IMR-90 (cell line): ENCODE data around the gene TRIM10. TPM values are rescaled to one million over a fixed set of nuclear protein-coding genes. Genes with fewer than 3 reads are reported as not detected.

Experiments
- ATAC-seq: fragments of 200-7000 bp; cut with Tn5 transposase; 2 replicates; pipeline ENCODE4 v1.9.1; 2020; ENCODE audit warnings: low read depth, mild to moderate bottlenecking, moderate library complexity
- BruUV-seq: library from RNA; stranded (reverse); fragments of 400-500 nt; replicated peaks from 2 replicates; lab custom pipeline; 2021; lab: Mats Ljungman, UMichigan
- CTCF ChIA-PET: fragments of 300-600 bp; formaldehyde crosslinking; extraction: SDS; loops from one replicate; lab custom pipeline; 2021; ENCODE audit warnings: antibody characterized with exemption; lab: Yijun Ruan, JAX
- POLR2A ChIA-PET: fragments of 300-600 bp; sonication (Branson Sonifier 250); formaldehyde crosslinking; loops from one replicate; lab custom pipeline; 2022; ENCODE audit warnings: antibody characterized with exemption; ENCODE audit not compliant: unreplicated experiment; lab: Charles Lee
- DNase-seq: peaks from one replicate; pipeline ENCODE4 v3.0.0; 2013
- H2AFZ ChIP-seq: replicated peaks from 2 replicates; pipeline ENCODE3; 2013; ENCODE audit warnings: low read length, mild to moderate bottlenecking; ENCODE audit not compliant: poor library complexity
- H2AK5ac ChIP-seq: 2 replicates; pipeline ENCODE4 v1.6.1; 2013; ENCODE audit warnings: low read depth, low read length, inconsistent platforms
- H2AK9ac ChIP-seq: replicated peaks from 2 replicates; pipeline ENCODE3; 2013; ENCODE audit warnings: mild to moderate bottlenecking, low read depth, low read length, moderate library complexity; ENCODE audit not compliant: poor library complexity
- H2BK120ac ChIP-seq: 2 replicates; pipeline ENCODE4 v1.6.1; 2013; ENCODE audit warnings: low read depth, low read length, inconsistent platforms
- H2BK15ac ChIP-seq: 3 replicates; pipeline ENCODE4 v1.6.1; 2013; ENCODE audit warnings: low read depth, low read length, inconsistent platforms
- H2BK20ac ChIP-seq: 2 replicates; pipeline ENCODE4 v1.6.1; 2013; ENCODE audit warnings: low read depth, mild to moderate bottlenecking, inconsistent platforms, low read length, moderate library complexity
- H2BK5ac ChIP-seq: 2 replicates; pipeline ENCODE4 v1.6.1; 2013; ENCODE audit warnings: mild to moderate bottlenecking, low read depth, low read length, inconsistent platforms; ENCODE audit not compliant: poor library complexity, severe bottlenecking
- H3K14ac ChIP-seq: replicated peaks from 2 replicates; pipeline ENCODE4 v1.6.1; 2013; ENCODE audit warnings: low read depth, low read length, inconsistent platforms
- H3K18ac ChIP-seq: 2 replicates; pipeline ENCODE4 v1.6.1; 2013; ENCODE audit warnings: low read depth, low read length, control low read depth
- H3K23ac ChIP-seq: 2 replicates; pipeline ENCODE4 v1.6.1; 2013; ENCODE audit warnings: low read depth, low read length, inconsistent platforms
- H3K27ac ChIP-seq: 2 replicates; pipeline ENCODE4 v1.5.1; 2013; ENCODE audit warnings: mild to moderate bottlenecking, control low read depth, low read length; ENCODE audit not compliant: insufficient read depth
- H3K27me3 ChIP-seq: 2 replicates; pipeline ENCODE4 v1.6.1; 2013; ENCODE audit warnings: low read length; ENCODE audit not compliant: control insufficient read depth, insufficient read depth
- H3K36me3 ChIP-seq: 2 replicates; pipeline ENCODE4 v1.6.1; 2013; ENCODE audit warnings: low read length, mixed read lengths; ENCODE audit not compliant: control insufficient read depth, insufficient read depth
- H3K4ac ChIP-seq: 2 replicates; pipeline ENCODE4 v1.6.1; 2013; ENCODE audit warnings: low read depth, low read length, inconsistent platforms
- H3K4me1 ChIP-seq: 2 replicates; pipeline ENCODE4 v1.6.1; 2013; ENCODE audit warnings: low read length, mixed read lengths; ENCODE audit not compliant: control insufficient read depth, insufficient read depth
- H3K4me2 ChIP-seq: 2 replicates; pipeline ENCODE4 v1.6.1; 2013; ENCODE audit warnings: low read depth, mild to moderate bottlenecking, control low read depth, low read length, moderate library complexity
- H3K4me3 ChIP-seq: 2 replicates; pipeline ENCODE4 v1.5.1; 2013; ENCODE audit warnings: low read depth, mild to moderate bottlenecking, control low read depth, low read length, moderate library complexity; ENCODE audit not compliant: insufficient read depth
- H3K56ac ChIP-seq: 2 replicates; pipeline ENCODE4 v1.6.1; 2013; ENCODE audit warnings: low read length, inconsistent platforms; ENCODE audit not compliant: insufficient read depth; ENCODE audit errors: extremely low read depth
- H3K79me1 ChIP-seq, 2 experiments: 2 replicates each; pipeline ENCODE4 v1.6.1; 2013; ENCODE audit warnings: low read length in 2 of 2, inconsistent platforms in 1 of 2, low read depth in 1 of 2
- H3K9ac ChIP-seq: 2 replicates; pipeline ENCODE4 v1.6.1; 2013; ENCODE audit warnings: low read depth, low read length, control low read depth
- H3K9me1 ChIP-seq: 2 replicates; pipeline ENCODE4 v1.6.1; 2013; ENCODE audit warnings: low read length, inconsistent platforms; ENCODE audit not compliant: insufficient read depth
- H3K9me3 ChIP-seq: 2 replicates; pipeline ENCODE4 v1.6.1; 2013; ENCODE audit warnings: low read length; ENCODE audit not compliant: control insufficient read depth, insufficient read depth
- H4K20me1 ChIP-seq: 2 replicates; pipeline ENCODE4 v1.6.1; 2013; ENCODE audit warnings: low read length, inconsistent platforms; ENCODE audit not compliant: insufficient read depth
- H4K5ac ChIP-seq: 2 replicates; pipeline ENCODE4 v1.6.1; 2013; ENCODE audit warnings: mild to moderate bottlenecking, low read depth, low read length, control low read depth
- H4K8ac ChIP-seq, 2 experiments: 2 replicates each; pipeline ENCODE4 v1.6.1; 2013; ENCODE audit warnings: low read depth in 2 of 2, low read length in 2 of 2, control low read depth in 1 of 2, inconsistent platforms in 1 of 2
- H4K91ac ChIP-seq: 2 replicates; pipeline ENCODE4 v1.6.1; 2013; ENCODE audit warnings: low read depth, low read length, inconsistent platforms; ENCODE audit not compliant: insufficient read depth
- BHLHE40 ChIP-seq: fragments of 150-350 bp; IDR thresholded peaks from 2 replicates; pipeline ENCODE4 v1.6.1; 2016; ENCODE audit warnings: mild to moderate bottlenecking, low read depth, low read length
- CHD1 ChIP-seq: IDR thresholded peaks from 2 replicates; pipeline ENCODE4 v1.6.1; 2012; ENCODE audit warnings: low read depth, low read length, improper control_type of control experiment
- CTCF ChIP-seq: conservative IDR thresholded peaks from 2 replicates; pipeline ENCODE4 v1.5.1; 2012; ENCODE audit warnings: mild to moderate bottlenecking, low read depth, low read length, improper control_type of control experiment
- ELK1 ChIP-seq: fragments of 150-350 bp; IDR thresholded peaks from 2 replicates; pipeline ENCODE4 v1.6.1; 2016; ENCODE audit warnings: low read depth, mild to moderate bottlenecking, low read length, moderate library complexity, borderline replicate concordance
- FOS ChIP-seq: fragments of 150-350 bp; IDR thresholded peaks from 2 replicates; pipeline ENCODE4 v1.6.1; 2016; ENCODE audit warnings: low read depth, low read length
- MXI1 ChIP-seq: IDR thresholded peaks from 2 replicates; pipeline ENCODE4 v1.6.1; 2012; ENCODE audit warnings: low read depth, mild to moderate bottlenecking, low read length, moderate library complexity, borderline replicate concordance
- NFE2L2 ChIP-seq: fragments of 150-350 bp; IDR thresholded peaks from 2 replicates; pipeline ENCODE4 v1.6.1; 2016; ENCODE audit warnings: low read depth, mild to moderate bottlenecking, low read length
- RAD21 ChIP-seq: IDR thresholded peaks from 2 replicates; pipeline ENCODE4 v1.6.1; 2012; ENCODE audit warnings: low read length, improper control_type of control experiment
- RCOR1 ChIP-seq: IDR thresholded peaks from 2 replicates; pipeline ENCODE4 v1.6.1; 2012; ENCODE audit warnings: mild to moderate bottlenecking, low read length, improper control_type of control experiment; ENCODE audit not compliant: insufficient replicate concordance
- WGBS, 2 experiments: methylation state at CpG; one replicate each; pipeline versions ENCODE4 v1.1.5 to v1.1.7; 2013; ENCODE audit warnings: missing lambda C conversion rate in 2 of 2; ENCODE audit not compliant: insufficient read length in 1 of 2; ENCODE audit errors: extremely low coverage in 2 of 2; 5-methylcytosine and 5-hydroxymethylcytosine counted together
- dilution Hi-C: fragments of 300-500 bp; cut with HindIII; formaldehyde crosslinking; loops from one replicate; pipeline ENCODE4 v1.14.3; 2018; ENCODE audit warnings: low sequenced_read_pairs; ENCODE audit not compliant: unreplicated experiment
- in situ Hi-C: fragments of 300-500 bp; cut with MboI; formaldehyde crosslinking; loops from 3 replicates; pipeline ENCODE4 v1.14.3; 2019; ENCODE audit warnings: low sequenced_read_pairs, inconsistent platforms, mixed read lengths
- intact Hi-C: fragments of 100-400 bp; cut with micrococcal nuclease; formaldehyde crosslinking; loops from 2 replicates; pipeline ENCODE4 v1.10.0; 2022
- polyA plus RNA-seq, 3 experiments: library from polyadenylated mRNA; depleted of rRNA; stranded (reverse); fragments of >200 nt; gene quantifications; 2 replicates each; pipeline ENCODE4 v1.2.3, GENCODE V29; 2012; ENCODE audit warnings: low replicate concordance in 1 of 3
- total RNA-seq: library from RNA; depleted of rRNA; stranded (reverse); fragments of >200 nt; gene quantifications from 2 replicates; pipeline ENCODE4 v1.2.3, GENCODE V29; 2012

Gene TRIM10
- total and polyA plus RNA-seq, 2 of the 4 experiments (the other 2 are of a cell fraction), result not detected

- no peak overlapping the region for H2AK9ac ChIP-seq
- no peaks in the 10 kb centered on the region; the same call in 1 of the 2 replicates for H3K9me1 ChIP-seq
- H3K4me1 ChIP-seq, result no peaks in the 10 kb centered on the region
- WGBS, 2 experiments, result 100% methylated on average over 1 of the region's 5 CpGs; no CpG with 5 or more reads in 1 of the 2 experiments
- no peak for TF ChIP-seq FOS
- no peak for TF ChIP-seq ELK1
- TF ChIP-seq CTCF, result no peak
- TF ChIP-seq CHD1, result no peak
- TF ChIP-seq NFE2L2, result no peak
- no peak for TF ChIP-seq RCOR1
- TF ChIP-seq RAD21, result no peak
- TF ChIP-seq BHLHE40, result no peak
- TF ChIP-seq MXI1, result no peak
- no peak overlapping the region for H3K56ac ChIP-seq
- H3K9me3 ChIP-seq, result no peaks in the 10 kb centered on the region
- H3K27ac ChIP-seq, result no peak overlapping the region
- H4K20me1 ChIP-seq, result no peaks in the 10 kb centered on the region
- no peak overlapping the region for H4K5ac ChIP-seq
- POLR2A ChIA-PET, result no interaction called here
- H2BK120ac ChIP-seq, result no peak overlapping the region
- H3K79me1 ChIP-seq, result no peaks in the 10 kb centered on the region; a peak in 2 of 4 replicates
- H4K8ac ChIP-seq, result no peak overlapping the region
- H3K18ac ChIP-seq, result no peak overlapping the region
- no peak overlapping the region for H2AFZ ChIP-seq
- peaks cover 40% of the 10 kb centered on the region for H3K36me3 ChIP-seq
- H2BK5ac ChIP-seq, result no peak overlapping the region
- no peak overlapping the region for H3K4me3 ChIP-seq
- intact Hi-C loops (no loop called here), dilution Hi-C loops (no loop called here), in situ Hi-C loops (no loop called here)
- no peak overlapping the region for H2BK15ac ChIP-seq
- no peak overlapping the region for H3K14ac ChIP-seq
- no peak overlapping the region for H3K4me2 ChIP-seq
- no TSS peak for BruUV-seq
- no peak overlapping the region for H3K4ac ChIP-seq
- CTCF ChIA-PET, result no interaction called here
- H4K91ac ChIP-seq, result no peak overlapping the region
- no peak for ATAC-seq
- H3K9ac ChIP-seq, result no peak overlapping the region
- H3K27me3 ChIP-seq, result no peaks in the 10 kb centered on the region
- H2AK5ac ChIP-seq, result no peak overlapping the region
- H3K23ac ChIP-seq, result no peak overlapping the region
- no peak for DNase-seq
- no peak overlapping the region for H2BK20ac ChIP-seq
Measured at GRCh38 chr6:30188541-30188940, 27.5 kb upstream of the TRIM10 start.
